SK-N-SH treated with all-trans-retinoic acid at 6 μM for 48 hours (cell line): ENCODE measurements around the gene MIDN.

Source experiments
- ATAC-seq: fragments of 200-7000 bp; cut with Tn5 transposase; 3 replicates; pipeline ENCODE4 v1.9.1; 2020; ENCODE audit warnings: mild to moderate bottlenecking, moderate library complexity
- ARNTL ChIP-seq: fragments of 450-650 bp; formaldehyde crosslinking; IDR thresholded peaks from 2 replicates; pipeline ENCODE4 v1.5.0; 2020; ENCODE audit warnings: low read depth, mild to moderate bottlenecking, moderate library complexity, borderline replicate concordance
- BACH2 ChIP-seq: fragments of 250-450 bp; sonication (Bioruptor Pico); IDR thresholded peaks from 2 replicates; pipeline ENCODE4 v1.9.0; 2021; ENCODE audit warnings: mild to moderate bottlenecking, borderline replicate concordance
- CSDC2 ChIP-seq: fragments of 250-450 bp; sonication (Bioruptor Pico); IDR thresholded peaks from 2 replicates; pipeline ENCODE4 v1.5.0; 2020; ENCODE audit warnings: mild to moderate bottlenecking, moderate library complexity
- ESRRG ChIP-seq: fragments of 250-450 bp; sonication (Bioruptor Pico); IDR thresholded peaks from 2 replicates; pipeline ENCODE4 v1.6.1; 2021; ENCODE audit warnings: mild to moderate bottlenecking
- ISL1 ChIP-seq: fragments of 250-450 bp; sonication (Bioruptor Pico); IDR thresholded peaks from 2 replicates; pipeline ENCODE4 v2.1.2; 2022; ENCODE audit warnings: mild to moderate bottlenecking, moderate library complexity
- OSR1 ChIP-seq: fragments of 250-450 bp; sonication (Bioruptor Pico); IDR thresholded peaks from 2 replicates; pipeline ENCODE4 v1.8.0; 2022; ENCODE audit warnings: moderate library complexity, mild to moderate bottlenecking, inconsistent platforms
- PPARA ChIP-seq: fragments of 250-450 bp; sonication (Bioruptor Pico); IDR thresholded peaks from 2 replicates; pipeline ENCODE4 v1.5.0; 2020; ENCODE audit warnings: mild to moderate bottlenecking, borderline replicate concordance
- RARB ChIP-seq: fragments of 250-450 bp; sonication (Bioruptor Pico); IDR thresholded peaks from 2 replicates; pipeline ENCODE4 v1.8.0; 2021; ENCODE audit warnings: mild to moderate bottlenecking, moderate library complexity
- SNAI2 ChIP-seq: fragments of 250-450 bp; sonication (Bioruptor Pico); IDR thresholded peaks from 2 replicates; pipeline ENCODE4 v1.5.0; 2020; ENCODE audit warnings: mild to moderate bottlenecking, moderate library complexity
- TCF4 ChIP-seq: fragments of 250-450 bp; sonication (Bioruptor Pico); IDR thresholded peaks from 2 replicates; pipeline ENCODE4 v1.8.0; 2021; ENCODE audit warnings: mild to moderate bottlenecking, moderate library complexity, borderline replicate concordance
- TOX ChIP-seq: fragments of 250-450 bp; sonication (Bioruptor Pico); IDR thresholded peaks from 2 replicates; pipeline ENCODE4 v1.8.0; 2021; ENCODE audit warnings: mild to moderate bottlenecking, moderate library complexity, borderline replicate concordance
- ZNF565 ChIP-seq: fragments of 450-650 bp; formaldehyde crosslinking; conservative IDR thresholded peaks from 2 replicates; pipeline ENCODE4 v1.5.0; 2020; ENCODE audit warnings: low read depth, mild to moderate bottlenecking, moderate library complexity
- ZNF70 ChIP-seq: fragments of 450-650 bp; formaldehyde crosslinking; IDR thresholded peaks from 2 replicates; pipeline ENCODE4 v1.5.0; 2020; ENCODE audit warnings: mild to moderate bottlenecking, moderate library complexity
- ZNF8 ChIP-seq: fragments of 450-650 bp; formaldehyde crosslinking; IDR thresholded peaks from 2 replicates; pipeline ENCODE4 v1.5.0; 2020; ENCODE audit warnings: mild to moderate bottlenecking, moderate library complexity
- TF ChIP-seq, protein P1 (sequence below): fragments of 250-450 bp; sonication (Bioruptor Pico); IDR thresholded peaks from 2 replicates; pipeline ENCODE4 v1.8.0; 2020; ENCODE audit warnings: mild to moderate bottlenecking, moderate library complexity, borderline replicate concordance
- TF ChIP-seq, protein P2 (sequence below): fragments of 250-450 bp; sonication (Bioruptor Pico); IDR thresholded peaks from 2 replicates; pipeline ENCODE4 v1.8.0; 2021; ENCODE audit warnings: low read depth, mild to moderate bottlenecking, moderate library complexity, borderline replicate concordance
- TF ChIP-seq, protein P3 (sequence below): fragments of 250-450 bp; sonication (Bioruptor Pico); IDR thresholded peaks from 2 replicates; pipeline ENCODE4 v1.5.1; 2020; ENCODE audit warnings: low read depth, mild to moderate bottlenecking, moderate library complexity
- TF ChIP-seq, protein P4 (sequence below): fragments of 250-450 bp; sonication (Bioruptor Pico); IDR thresholded peaks from 2 replicates; pipeline ENCODE4 v1.5.1; 2021; ENCODE audit warnings: mild to moderate bottlenecking, moderate library complexity
- TF ChIP-seq, protein P5 (sequence below): fragments of 250-450 bp; sonication (Bioruptor Pico); IDR thresholded peaks from 2 replicates; pipeline ENCODE4 v1.5.0; 2020; ENCODE audit warnings: mild to moderate bottlenecking, moderate library complexity

MIDN gene

DNA sequence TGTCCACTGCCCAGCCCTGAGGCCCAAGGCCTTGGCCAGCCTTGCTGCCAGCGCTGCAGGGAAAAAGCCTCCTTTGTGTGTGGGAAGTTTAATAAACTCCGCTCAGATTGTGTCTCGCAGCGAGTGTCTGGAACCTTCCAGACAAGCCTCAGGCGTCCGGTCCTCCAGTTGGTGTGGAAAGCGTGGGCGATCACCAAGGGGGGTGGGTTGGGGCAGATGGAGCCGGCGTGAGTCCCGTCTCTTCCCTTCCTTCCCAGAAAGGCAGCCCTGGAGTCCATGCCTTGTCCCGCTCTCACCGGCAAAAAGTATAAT lies 38.2 kb upstream of the MIDN start:
- no peak for ATAC-seq
- TF ChIP-seq SNAI2, result no peak
- no peak for TF ChIP-seq RARB (CRISPR knock-in tag)
- TF ChIP-seq, protein P1, sequence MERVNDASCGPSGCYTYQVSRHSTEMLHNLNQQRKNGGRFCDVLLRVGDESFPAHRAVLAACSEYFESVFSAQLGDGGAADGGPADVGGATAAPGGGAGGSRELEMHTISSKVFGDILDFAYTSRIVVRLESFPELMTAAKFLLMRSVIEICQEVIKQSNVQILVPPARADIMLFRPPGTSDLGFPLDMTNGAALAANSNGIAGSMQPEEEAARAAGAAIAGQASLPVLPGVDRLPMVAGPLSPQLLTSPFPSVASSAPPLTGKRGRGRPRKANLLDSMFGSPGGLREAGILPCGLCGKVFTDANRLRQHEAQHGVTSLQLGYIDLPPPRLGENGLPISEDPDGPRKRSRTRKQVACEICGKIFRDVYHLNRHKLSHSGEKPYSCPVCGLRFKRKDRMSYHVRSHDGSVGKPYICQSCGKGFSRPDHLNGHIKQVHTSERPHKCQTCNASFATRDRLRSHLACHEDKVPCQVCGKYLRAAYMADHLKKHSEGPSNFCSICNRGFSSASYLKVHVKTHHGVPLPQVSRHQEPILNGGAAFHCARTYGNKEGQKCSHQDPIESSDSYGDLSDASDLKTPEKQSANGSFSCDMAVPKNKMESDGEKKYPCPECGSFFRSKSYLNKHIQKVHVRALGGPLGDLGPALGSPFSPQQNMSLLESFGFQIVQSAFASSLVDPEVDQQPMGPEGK, result no peak
- TF ChIP-seq, protein P2, sequence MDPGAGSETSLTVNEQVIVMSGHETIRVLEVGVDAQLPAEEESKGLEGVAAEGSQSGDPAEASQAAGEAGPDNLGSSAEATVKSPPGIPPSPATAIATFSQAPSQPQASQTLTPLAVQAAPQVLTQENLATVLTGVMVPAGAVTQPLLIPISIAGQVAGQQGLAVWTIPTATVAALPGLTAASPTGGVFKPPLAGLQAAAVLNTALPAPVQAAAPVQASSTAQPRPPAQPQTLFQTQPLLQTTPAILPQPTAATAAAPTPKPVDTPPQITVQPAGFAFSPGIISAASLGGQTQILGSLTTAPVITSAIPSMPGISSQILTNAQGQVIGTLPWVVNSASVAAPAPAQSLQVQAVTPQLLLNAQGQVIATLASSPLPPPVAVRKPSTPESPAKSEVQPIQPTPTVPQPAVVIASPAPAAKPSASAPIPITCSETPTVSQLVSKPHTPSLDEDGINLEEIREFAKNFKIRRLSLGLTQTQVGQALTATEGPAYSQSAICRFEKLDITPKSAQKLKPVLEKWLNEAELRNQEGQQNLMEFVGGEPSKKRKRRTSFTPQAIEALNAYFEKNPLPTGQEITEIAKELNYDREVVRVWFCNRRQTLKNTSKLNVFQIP (CRISPR knock-in tag), result no peak
- TF ChIP-seq ZNF8, result no peak
- TF ChIP-seq OSR1 (CRISPR knock-in tag), result no peak
- TF ChIP-seq TOX (CRISPR knock-in tag), result no peak
- no peak for TF ChIP-seq TCF4
- no peak for TF ChIP-seq ISL1 (CRISPR knock-in tag)
- TF ChIP-seq ZNF70 (CRISPR knock-in tag), result no peak
- TF ChIP-seq, protein P3, sequence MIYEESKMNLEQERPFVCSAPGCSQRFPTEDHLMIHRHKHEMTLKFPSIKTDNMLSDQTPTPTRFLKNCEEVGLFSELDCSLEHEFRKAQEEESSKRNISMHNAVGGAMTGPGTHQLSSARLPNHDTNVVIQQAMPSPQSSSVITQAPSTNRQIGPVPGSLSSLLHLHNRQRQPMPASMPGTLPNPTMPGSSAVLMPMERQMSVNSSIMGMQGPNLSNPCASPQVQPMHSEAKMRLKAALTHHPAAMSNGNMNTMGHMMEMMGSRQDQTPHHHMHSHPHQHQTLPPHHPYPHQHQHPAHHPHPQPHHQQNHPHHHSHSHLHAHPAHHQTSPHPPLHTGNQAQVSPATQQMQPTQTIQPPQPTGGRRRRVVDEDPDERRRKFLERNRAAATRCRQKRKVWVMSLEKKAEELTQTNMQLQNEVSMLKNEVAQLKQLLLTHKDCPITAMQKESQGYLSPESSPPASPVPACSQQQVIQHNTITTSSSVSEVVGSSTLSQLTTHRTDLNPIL (CRISPR knock-in tag), result no peak
- TF ChIP-seq ZNF565, result no peak
- TF ChIP-seq, protein P4, sequence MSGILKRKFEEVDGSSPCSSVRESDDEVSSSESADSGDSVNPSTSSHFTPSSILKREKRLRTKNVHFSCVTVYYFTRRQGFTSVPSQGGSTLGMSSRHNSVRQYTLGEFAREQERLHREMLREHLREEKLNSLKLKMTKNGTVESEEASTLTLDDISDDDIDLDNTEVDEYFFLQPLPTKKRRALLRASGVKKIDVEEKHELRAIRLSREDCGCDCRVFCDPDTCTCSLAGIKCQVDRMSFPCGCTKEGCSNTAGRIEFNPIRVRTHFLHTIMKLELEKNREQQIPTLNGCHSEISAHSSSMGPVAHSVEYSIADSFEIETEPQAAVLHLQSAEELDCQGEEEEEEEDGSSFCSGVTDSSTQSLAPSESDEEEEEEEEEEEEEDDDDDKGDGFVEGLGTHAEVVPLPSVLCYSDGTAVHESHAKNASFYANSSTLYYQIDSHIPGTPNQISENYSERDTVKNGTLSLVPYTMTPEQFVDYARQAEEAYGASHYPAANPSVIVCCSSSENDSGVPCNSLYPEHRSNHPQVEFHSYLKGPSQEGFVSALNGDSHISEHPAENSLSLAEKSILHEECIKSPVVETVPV (CRISPR knock-in tag), result no peak
- no peak for TF ChIP-seq PPARA
- no peak for TF ChIP-seq CSDC2
- no peak for TF ChIP-seq ARNTL (CRISPR knock-in tag)
- no peak for TF ChIP-seq ESRRG (CRISPR knock-in tag)
- TF ChIP-seq BACH2 (CRISPR knock-in tag), result no peak
- TF ChIP-seq, all 23 proteins: peak for 0

DNA sequence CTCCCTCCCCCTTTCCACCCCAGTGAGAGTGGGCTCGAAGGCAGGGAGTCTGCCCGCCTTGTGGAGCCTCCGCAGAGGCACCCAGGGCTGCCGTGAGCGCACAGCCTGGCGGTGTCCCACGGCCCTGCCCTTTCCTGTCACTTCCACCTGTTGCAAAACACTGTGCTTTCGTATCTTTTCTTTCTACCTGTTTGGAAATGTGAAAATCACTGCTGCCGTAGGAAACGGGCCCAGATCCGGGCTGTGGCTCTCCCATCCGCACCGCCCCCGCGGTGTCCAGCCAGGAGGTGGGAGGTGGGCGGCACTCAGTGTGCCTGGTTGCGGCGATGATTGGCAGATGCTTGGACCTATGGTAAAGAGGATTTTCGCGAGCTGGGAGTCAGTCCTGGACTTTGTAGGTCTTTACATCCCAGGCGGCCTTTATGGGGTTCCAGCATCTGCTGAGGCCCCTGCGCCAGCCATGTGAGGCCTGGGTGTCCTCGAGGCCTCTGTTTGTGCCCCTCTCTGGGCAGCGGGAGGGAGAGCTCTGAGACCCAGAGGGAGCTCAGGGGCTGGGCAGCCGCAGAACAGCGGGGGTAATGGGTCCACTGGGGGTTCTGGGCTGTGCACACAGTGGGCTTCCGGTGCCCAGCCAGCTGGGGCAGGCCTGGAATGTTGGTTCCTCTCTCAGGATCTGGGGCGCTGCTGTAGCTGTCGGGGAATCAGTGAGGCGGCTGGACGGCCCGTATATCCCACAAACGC lies 36.7 kb upstream of the MIDN start:
- no peak for ATAC-seq
- TF ChIP-seq, protein P5, sequence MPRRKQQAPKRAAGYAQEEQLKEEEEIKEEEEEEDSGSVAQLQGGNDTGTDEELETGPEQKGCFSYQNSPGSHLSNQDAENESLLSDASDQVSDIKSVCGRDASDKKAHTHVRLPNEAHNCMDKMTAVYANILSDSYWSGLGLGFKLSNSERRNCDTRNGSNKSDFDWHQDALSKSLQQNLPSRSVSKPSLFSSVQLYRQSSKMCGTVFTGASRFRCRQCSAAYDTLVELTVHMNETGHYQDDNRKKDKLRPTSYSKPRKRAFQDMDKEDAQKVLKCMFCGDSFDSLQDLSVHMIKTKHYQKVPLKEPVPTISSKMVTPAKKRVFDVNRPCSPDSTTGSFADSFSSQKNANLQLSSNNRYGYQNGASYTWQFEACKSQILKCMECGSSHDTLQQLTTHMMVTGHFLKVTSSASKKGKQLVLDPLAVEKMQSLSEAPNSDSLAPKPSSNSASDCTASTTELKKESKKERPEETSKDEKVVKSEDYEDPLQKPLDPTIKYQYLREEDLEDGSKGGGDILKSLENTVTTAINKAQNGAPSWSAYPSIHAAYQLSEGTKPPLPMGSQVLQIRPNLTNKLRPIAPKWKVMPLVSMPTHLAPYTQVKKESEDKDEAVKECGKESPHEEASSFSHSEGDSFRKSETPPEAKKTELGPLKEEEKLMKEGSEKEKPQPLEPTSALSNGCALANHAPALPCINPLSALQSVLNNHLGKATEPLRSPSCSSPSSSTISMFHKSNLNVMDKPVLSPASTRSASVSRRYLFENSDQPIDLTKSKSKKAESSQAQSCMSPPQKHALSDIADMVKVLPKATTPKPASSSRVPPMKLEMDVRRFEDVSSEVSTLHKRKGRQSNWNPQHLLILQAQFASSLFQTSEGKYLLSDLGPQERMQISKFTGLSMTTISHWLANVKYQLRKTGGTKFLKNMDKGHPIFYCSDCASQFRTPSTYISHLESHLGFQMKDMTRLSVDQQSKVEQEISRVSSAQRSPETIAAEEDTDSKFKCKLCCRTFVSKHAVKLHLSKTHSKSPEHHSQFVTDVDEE, result no peak
- TF ChIP-seq, protein P1, result no peak
